GM12864 (cell line): ENCODE measurements around the gene DISP2.

Experiments
- DNase-seq: peaks from one replicate; pipeline ENCODE4 v3.0.0-alpha.2; 2011; ENCODE audit warnings: low read depth
- H3K4me3 ChIP-seq: 2 replicates; pipeline ENCODE4 v1.5.1; 2011; ENCODE audit warnings: mild to moderate bottlenecking, low read depth, low read length, control low read depth
- CTCF ChIP-seq: IDR thresholded peaks from 2 replicates; pipeline ENCODE4 v1.5.1; 2011; ENCODE audit warnings: low read depth, mild to moderate bottlenecking, moderate library complexity, low read length, control low read depth, inconsistent platforms; ENCODE audit errors: missing control alignments

DISP2 gene

GRCh38 chr15:40392986-40393948 is 35.2 kb downstream of the DISP2 start:
- no peak for DNase-seq
- TF ChIP-seq CTCF: no peak
- H3K4me3 ChIP-seq: no peak overlapping the region

DNA sequence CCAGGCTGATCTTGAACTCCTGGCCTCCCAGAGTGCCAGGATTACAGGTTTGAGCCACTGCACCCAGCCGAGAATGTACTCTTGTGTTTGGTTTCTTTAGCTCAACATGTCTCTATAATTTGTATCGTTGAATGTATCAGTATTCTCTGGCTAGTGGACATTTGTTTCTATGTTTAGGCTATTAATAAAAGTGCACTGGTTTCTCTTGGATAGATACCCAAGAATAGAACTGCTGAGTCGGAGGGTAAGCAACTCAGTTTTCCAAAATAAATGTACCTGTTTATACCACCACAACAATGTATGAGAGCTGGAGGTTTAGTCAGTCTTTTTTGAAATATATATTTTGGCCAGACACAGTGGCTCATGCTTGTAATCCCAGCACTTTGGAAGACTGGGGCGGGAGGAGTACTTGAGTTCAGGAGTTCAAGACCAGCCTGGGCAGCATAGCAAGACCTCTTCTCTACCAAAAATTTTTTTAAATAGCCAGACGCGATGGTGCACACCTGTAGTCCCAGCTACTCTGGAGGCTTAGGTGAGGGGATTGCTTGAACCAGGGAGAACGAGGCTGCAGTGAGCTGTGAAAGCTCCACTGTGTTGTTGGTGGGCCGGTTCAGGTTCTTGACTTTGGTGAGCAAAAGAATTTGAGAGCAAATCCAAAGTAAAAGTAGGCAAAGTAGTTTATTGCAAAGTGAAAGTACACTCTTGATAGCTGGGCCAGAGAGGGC is 39.8 kb downstream of the DISP2 start:
- DNase-seq: no peak
- no peak overlapping the region for H3K4me3 ChIP-seq
- TF ChIP-seq CTCF: no peak

DNA sequence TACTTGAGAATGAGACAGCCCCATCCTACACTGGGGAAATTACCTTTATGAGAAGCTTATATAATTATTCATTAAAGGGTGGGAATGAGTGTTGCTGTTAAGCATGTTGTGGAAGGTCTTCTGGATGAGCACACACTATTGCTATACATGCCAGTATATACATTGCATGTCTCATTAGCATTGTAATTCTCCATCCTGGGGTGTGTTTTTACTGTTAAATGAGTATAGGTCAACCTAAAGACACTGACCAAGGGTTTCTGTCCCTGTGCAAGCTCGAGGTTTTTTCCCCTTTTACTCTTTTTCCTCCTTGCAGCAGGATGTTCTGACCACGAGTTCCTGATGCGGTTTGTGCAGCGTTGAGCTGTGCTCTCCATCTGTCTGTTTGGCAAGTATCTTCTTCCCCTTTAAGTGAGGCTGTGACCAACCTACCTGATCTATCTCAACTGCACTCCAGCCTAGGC is 40.4 kb downstream of the DISP2 start:
- H3K4me3 ChIP-seq: no peak overlapping the region
- TF ChIP-seq CTCF: no peak
- peak; percentile 41 for DNase-seq

DNA sequence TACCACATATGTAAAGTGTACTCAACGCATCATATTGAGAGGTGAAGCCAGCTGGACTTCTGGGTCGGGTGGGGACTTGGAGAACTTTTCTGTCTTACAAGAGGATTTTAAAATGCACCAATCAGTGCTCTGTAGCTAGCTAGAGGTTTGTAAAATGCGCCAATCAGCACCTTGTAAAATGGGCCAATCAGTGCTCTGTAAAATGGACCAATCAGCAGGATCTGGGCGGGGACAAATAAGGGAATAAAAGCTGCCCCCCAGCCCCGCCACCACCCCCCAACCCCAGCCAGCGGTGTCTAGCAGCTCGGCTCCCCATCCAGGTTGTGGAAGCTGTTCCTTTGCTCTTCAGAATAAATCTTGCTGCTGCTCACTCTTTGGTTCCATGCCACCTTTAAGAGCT is 41.4 kb downstream of the DISP2 start:
- no peak for DNase-seq
- no peak for TF ChIP-seq CTCF
- H3K4me3 ChIP-seq: no peak overlapping the region

DNA sequence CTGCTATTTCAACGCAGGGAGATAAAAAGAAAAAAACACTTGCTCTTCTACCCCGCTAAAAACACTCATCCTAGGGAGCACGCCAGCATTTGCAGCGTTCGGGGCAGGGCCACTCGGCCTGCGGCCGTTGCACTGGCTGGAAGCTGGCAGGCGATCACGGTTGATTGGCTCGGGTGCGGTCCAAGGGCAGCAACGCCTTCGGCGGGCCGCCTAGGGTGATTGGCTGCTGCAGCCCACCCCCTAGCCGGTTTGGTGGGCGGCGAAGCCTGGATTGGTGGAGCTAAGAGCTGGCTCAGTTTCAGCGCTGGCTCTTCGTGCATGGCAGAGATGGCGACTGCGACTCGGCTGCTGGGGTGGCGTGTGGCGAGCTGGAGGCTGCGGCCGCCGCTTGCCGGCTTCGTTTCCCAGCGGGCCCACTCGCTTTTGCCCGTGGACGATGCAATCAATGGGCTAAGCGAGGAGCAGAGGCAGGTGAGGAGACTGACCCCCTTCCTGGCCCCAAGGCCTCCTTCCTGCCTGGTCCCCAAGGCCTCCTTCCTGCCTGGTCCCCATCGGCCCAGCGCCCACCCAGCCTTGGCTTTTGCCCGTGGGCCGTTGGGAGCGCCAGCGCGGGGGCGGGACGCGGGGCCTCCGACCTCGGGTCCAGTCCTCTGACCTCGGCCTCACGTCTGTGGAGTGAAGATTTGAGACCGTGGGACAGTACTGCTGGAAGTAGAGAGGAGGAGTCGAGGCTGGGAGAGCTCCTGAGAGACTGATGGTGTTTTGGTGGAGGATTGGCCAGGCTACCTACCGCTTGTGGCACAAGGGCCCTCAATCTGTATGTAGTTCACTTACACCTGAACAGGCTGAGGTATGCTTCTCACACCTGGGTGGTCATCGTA is 47.7 kb downstream of the DISP2 start, which contains the start of gene IVD:
Gene IVD, plus strand, starts transcription at position 295 of the 881 bp plus-strand sequence. Its CDS starts 33 bp downstream, at position 328.
- peak within 1 kb of the TSS; percentile 94 for H3K4me3 ChIP-seq
- TF ChIP-seq CTCF: no peak
- peak; percentile 74 for DNase-seq

GRCh38 chr15:40407330-40407990 is 49.4 kb downstream of the DISP2 start:
- TF ChIP-seq CTCF: no peak
- H3K4me3 ChIP-seq: no peak overlapping the region; the same call in 1 of the 2 replicates
- peak; percentile 69 for DNase-seq
